Measurements from ENCODE around the gene HERC6.

Gene HERC6

GRCh38 chr4:88439161-88439760 lies 60.6 kb downstream of the HERC6 start:
- DNase-seq (ENCODE audit: insufficient read length, low spot score) (no peak), FAIRE-seq (no peak)
- no peak for TF ChIP-seq CTCF (IDR thresholded peaks at IDR 0.05; ENCODE audit: insufficient read depth, missing control alignments)

- DNase-seq (ENCODE audit: insufficient read length, low spot score) (no peak), FAIRE-seq (no peak)
- TF ChIP-seq CTCF (IDR thresholded peaks at IDR 0.05; ENCODE audit: insufficient read depth, missing control alignments) = no peak
Observed at GRCh38 chr4:88440146-88440545, 61.5 kb downstream of the HERC6 start.

- FAIRE-seq (no peak), DNase-seq (ENCODE audit: insufficient read length, low spot score) (no peak)
- no peak for TF ChIP-seq CTCF (IDR thresholded peaks at IDR 0.05; ENCODE audit: insufficient read depth, missing control alignments)
Observed at GRCh38 chr4:88441696-88442095, 63.0 kb downstream of the HERC6 start.

- DNase-seq (ENCODE audit: insufficient read length, low spot score) (no peak), FAIRE-seq (no peak)
- no peak for TF ChIP-seq CTCF (IDR thresholded peaks at IDR 0.05; ENCODE audit: insufficient read depth, missing control alignments)
Observed at GRCh38 chr4:88442689-88443191, 64.1 kb downstream of the HERC6 start.

- DNase-seq (ENCODE audit: insufficient read length, low spot score) (no peak), FAIRE-seq (no peak)
- TF ChIP-seq CTCF (IDR thresholded peaks at IDR 0.05; ENCODE audit: insufficient read depth, missing control alignments) = no peak
Observed at GRCh38 chr4:88443486-88443885, 64.8 kb downstream of the HERC6 start.

GRCh38 chr4:88445252-88445651 lies 66.6 kb downstream of the HERC6 start:
- TF ChIP-seq CTCF (IDR thresholded peaks at IDR 0.05; ENCODE audit: insufficient read depth, missing control alignments) = no peak
- FAIRE-seq (no peak), DNase-seq (ENCODE audit: insufficient read length, low spot score) (no peak)

GRCh38 chr4:88446124-88446523 lies 67.5 kb downstream of the HERC6 start:
- DNase-seq (ENCODE audit: insufficient read length, low spot score) (no peak), FAIRE-seq (no peak)
- no peak for TF ChIP-seq CTCF (IDR thresholded peaks at IDR 0.05; ENCODE audit: insufficient read depth, missing control alignments)
